HCEC 1CT (cell line): ENCODE data around the gene NHLRC4.

Experiments
- DNase-seq: peaks from one replicate; pipeline ENCODE4 v3.0.0-alpha.2; 2017

Gene NHLRC4

GRCh38 chr16:531494-532125 is 35.2 kb upstream of the NHLRC4 start:
- DNase-seq: no peak

GRCh38 chr16:533391-534123 is 33.2 kb upstream of the NHLRC4 start:
- DNase-seq: no peak

GRCh38 chr16:534135-534534 is 32.7 kb upstream of the NHLRC4 start:
- no peak for DNase-seq

- no peak for DNase-seq
Measured at GRCh38 chr16:534856-535445, 31.9 kb upstream of the NHLRC4 start.

GRCh38 chr16:535446-536405 is 31.1 kb upstream of the NHLRC4 start:
- DNase-seq: peak; percentile 31

GRCh38 chr16:536746-537145 is 30.1 kb upstream of the NHLRC4 start:
- no peak for DNase-seq

GRCh38 chr16:537415-538335 is 29.1 kb upstream of the NHLRC4 start:
- no peak for DNase-seq

- DNase-seq: peak; percentile 57
Measured at GRCh38 chr16:539901-540530, 26.8 kb upstream of the NHLRC4 start.

GRCh38 chr16:540645-541340 is 26.0 kb upstream of the NHLRC4 start:
- no peak for DNase-seq

- DNase-seq: no peak
Measured at GRCh38 chr16:543301-544164, 23.3 kb upstream of the NHLRC4 start.

- no peak for DNase-seq
Measured at GRCh38 chr16:544517-544916, 22.3 kb upstream of the NHLRC4 start.

- no peak for DNase-seq
Measured at GRCh38 chr16:546909-547770, 19.7 kb upstream of the NHLRC4 start.

GRCh38 chr16:548586-548985 is 18.2 kb upstream of the NHLRC4 start:
- no peak for DNase-seq

- DNase-seq: no peak
Measured at GRCh38 chr16:549544-550263, 17.1 kb upstream of the NHLRC4 start.

GRCh38 chr16:551210-551609 is 15.6 kb upstream of the NHLRC4 start:
- DNase-seq: no peak

- DNase-seq: no peak
Measured at GRCh38 chr16:552171-552570, 14.6 kb upstream of the NHLRC4 start.

GRCh38 chr16:553601-554296 is 13.1 kb upstream of the NHLRC4 start:
- DNase-seq: no peak

GRCh38 chr16:554297-554621 is 12.5 kb upstream of the NHLRC4 start:
- DNase-seq: no peak
